Liver (tissue), 9 donors: Measurements from ENCODE around the gene ZNF274. TPM values are rescaled to one million over a fixed set of nuclear protein-coding genes. Genes with fewer than 3 reads are reported as not detected.

Experiments
- DNase-seq: peaks from one replicate; pipeline ENCODE4 v3.0.0-alpha.2; 2017; ENCODE audit warnings: low spot score
- H3K27ac ChIP-seq, 2 donors: one replicate each; pipeline ENCODE4 v1.7.0; 2013; ENCODE audit warnings: inconsistent platforms in 2 of 2, low read length in 2 of 2, control low read depth in 1 of 2, low read depth in 1 of 2, mild to moderate bottlenecking in 1 of 2
- H3K27me3 ChIP-seq, 4 donors: one replicate each; pipeline versions ENCODE4 v1.6.1 to v1.7.0; 2013; ENCODE audit warnings: low read length in 3 of 4, inconsistent platforms in 1 of 4, mild to moderate bottlenecking in 1 of 4, moderate library complexity in 1 of 4; ENCODE audit not compliant: control insufficient read depth in 4 of 4, insufficient read depth in 4 of 4
- H3K36me3 ChIP-seq, 4 donors: one replicate each; pipeline versions ENCODE4 v1.6.1 to v1.7.0; 2013; ENCODE audit warnings: low read length in 3 of 4, mild to moderate bottlenecking in 3 of 4, low read depth in 1 of 4, moderate library complexity in 1 of 4; ENCODE audit not compliant: control insufficient read depth in 4 of 4, insufficient read depth in 3 of 4
- H3K4me1 ChIP-seq, 4 donors: one replicate each; pipeline versions ENCODE4 v1.6.1 to v1.7.0; 2013; ENCODE audit warnings: low read length in 3 of 4, mild to moderate bottlenecking in 3 of 4, moderate library complexity in 1 of 4; ENCODE audit not compliant: control insufficient read depth in 4 of 4, insufficient read depth in 4 of 4
- H3K4me3 ChIP-seq, 3 donors: one replicate each; pipeline versions ENCODE4 v1.6.1 to v1.7.0; 2013; ENCODE audit warnings: low read length in 3 of 3, control low read depth in 1 of 3, low read depth in 1 of 3, mild to moderate bottlenecking in 1 of 3
- H3K9ac ChIP-seq, 2 donors: one replicate each; pipeline ENCODE4 v1.7.0; 2013; ENCODE audit warnings: low read length in 2 of 2, mild to moderate bottlenecking in 2 of 2, moderate library complexity in 2 of 2, control low read depth in 1 of 2, low read depth in 1 of 2
- H3K9me3 ChIP-seq, 4 donors: one replicate each; pipeline versions ENCODE4 v1.6.1 to v1.7.0; 2013; ENCODE audit warnings: low read length in 3 of 4; ENCODE audit not compliant: control insufficient read depth in 4 of 4
- ATF3 ChIP-seq: IDR thresholded peaks from 2 replicates; pipeline ENCODE4 v1.6.1; 2016; ENCODE audit warnings: antibody characterized with exemption
- CTCF ChIP-seq: fragments of 150-350 bp; IDR thresholded peaks from 2 replicates; pipeline ENCODE4 v1.5.1; 2017; ENCODE audit warnings: improper control_type of control experiment, low read depth, low read length; ENCODE audit not compliant: missing input control
- FOXA1 ChIP-seq: IDR thresholded peaks from 2 replicates; pipeline ENCODE4 v1.6.1; 2016; ENCODE audit warnings: antibody characterized with exemption
- FOXA2 ChIP-seq: IDR thresholded peaks from 2 replicates; pipeline ENCODE4 v1.6.1; 2016; ENCODE audit warnings: antibody characterized with exemption
- GABPA ChIP-seq, 2 donors: IDR thresholded peaks in 1 of 2; conservative IDR thresholded peaks in 1 of 2; 2 replicates each; pipeline ENCODE4 v1.6.1; 2016; ENCODE audit warnings: antibody characterized with exemption in 2 of 2, mild to moderate bottlenecking in 1 of 2, moderate library complexity in 1 of 2
- HNF4A ChIP-seq, 2 donors: conservative IDR thresholded peaks; 2 replicates each; pipeline ENCODE4 v1.6.1; 2016; ENCODE audit warnings: antibody characterized with exemption in 2 of 2, mild to moderate bottlenecking in 2 of 2
- HNF4G ChIP-seq: IDR thresholded peaks from 2 replicates; pipeline ENCODE4 v1.6.1; 2016; ENCODE audit warnings: antibody characterized with exemption
- MAX ChIP-seq: IDR thresholded peaks from 2 replicates; pipeline ENCODE4 v1.6.1; 2016; ENCODE audit warnings: antibody characterized with exemption
- NR2F2 ChIP-seq: IDR thresholded peaks from 2 replicates; pipeline ENCODE4 v1.6.1; 2016; ENCODE audit warnings: antibody characterized with exemption
- RAD21 ChIP-seq, 2 donors: IDR thresholded peaks; 2 replicates each; pipeline ENCODE4 v1.6.1; 2016; ENCODE audit warnings: antibody characterized with exemption in 2 of 2, mild to moderate bottlenecking in 2 of 2
- REST ChIP-seq: IDR thresholded peaks from 2 replicates; pipeline ENCODE4 v1.6.1; 2016; ENCODE audit warnings: antibody characterized with exemption, mild to moderate bottlenecking
- RXRA ChIP-seq, 2 donors: IDR thresholded peaks; 2 replicates each; pipeline ENCODE4 v1.6.1; 2017 to 2018; ENCODE audit warnings: antibody characterized with exemption in 2 of 2, mild to moderate bottlenecking in 1 of 2
- TAF1 ChIP-seq: conservative IDR thresholded peaks from 2 replicates; pipeline ENCODE4 v1.6.1; 2016; ENCODE audit warnings: antibody characterized with exemption, mild to moderate bottlenecking
- YY1 ChIP-seq: IDR thresholded peaks from 2 replicates; pipeline ENCODE4 v1.6.1; 2016; ENCODE audit warnings: antibody characterized with exemption, mild to moderate bottlenecking
- WGBS: extraction: QIAGEN DNeasy Blood & Tissue Kit; methylation state at CpG from one replicate; pipeline ENCODE4 v1.1.7; 2013; 5-methylcytosine and 5-hydroxymethylcytosine counted together
- polyA plus RNA-seq, 2 donors: library from polyadenylated mRNA; stranded (reverse) in 1 of 2; unstranded in 1 of 2; fragments of 200-250 nt in 1 of 2; fragments of >200 nt in 1 of 2; fragmentation: Nextera tagmentation in 1 of 2; extraction: Ambion mirVana in 1 of 2; gene quantifications; one replicate each; pipeline versions ENCODE4 v1.2.1 to v1.2.3, GENCODE V29; 2013 to 2015
- total RNA-seq, 2 donors: library from RNA; depleted of rRNA; stranded (reverse); fragments of >200 nt; gene quantifications; one replicate each; pipeline ENCODE4 v1.2.3, GENCODE V29; 2014
- TF ChIP-seq, protein P1 (sequence below): IDR thresholded peaks from 2 replicates; pipeline ENCODE4 v1.6.1; 2016; ENCODE audit warnings: antibody characterized with exemption
- donor health status: healthy.
- donor health status: healthy.
- donor health status: healthy.
- donor health status: healthy.
- donor health status: healthy.

The ZNF274 gene
- total and polyA plus RNA-seq, 4 donors, result 5.7 to 18.2 (median 11.9) TPM

DNA sequence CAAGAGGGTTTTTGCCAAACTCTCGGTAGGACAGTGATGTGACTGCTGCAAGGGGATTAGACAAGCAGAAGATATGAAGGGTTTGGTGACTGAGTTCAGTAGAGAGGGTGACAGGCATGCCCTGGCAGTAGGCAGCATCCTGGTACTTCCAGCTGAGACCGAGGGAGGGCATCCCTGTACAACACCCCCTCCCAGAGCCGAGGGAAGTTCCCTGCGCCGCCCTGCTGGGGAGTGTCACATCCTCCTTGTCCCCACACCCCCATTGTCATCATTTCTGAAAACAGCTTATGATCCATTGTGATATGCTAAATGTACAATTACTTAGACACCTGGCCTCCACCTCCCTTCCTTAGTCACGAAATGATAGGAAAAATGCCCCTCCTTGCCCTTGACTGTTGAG, 60.5 kb downstream of the ZNF274 start:
- no peaks in the 10 kb centered on the region for H3K27me3 ChIP-seq
- 98% methylated on average over 6 of the region's 6 CpGs for WGBS
- no peaks in the 10 kb centered on the region for H3K4me1 ChIP-seq
- TF ChIP-seq FOXA2, result no peak
- no peak for TF ChIP-seq GABPA (IDR thresholded peaks at IDR 0.05 in 1 of 2, conservative IDR thresholded peaks at IDR 0.05 in 1 of 2)
- TF ChIP-seq TAF1, result no peak
- H3K4me3 ChIP-seq, result peak overlapping the region in 2 of 3 donors; percentile 27 to 53
- H3K9me3 ChIP-seq, result peaks cover 56 to 80% (median 62%) of the 10 kb centered on the region in 4 donors
- no peak overlapping the region for H3K27ac ChIP-seq
- H3K36me3 ChIP-seq, result peaks cover 35 to 60% (median 42%) of the 10 kb centered on the region in 4 donors
- no peak for DNase-seq
- H3K9ac ChIP-seq, result no peak overlapping the region

- DNase-seq, result no peak
- TF ChIP-seq YY1 (no peak), REST (no peak), RXRA (IDR thresholded peaks at IDR 0.05) (no peak), FOXA1 (no peak), CTCF (no peak), ATF3 (no peak), HNF4G (no peak), HNF4A (conservative IDR thresholded peaks at IDR 0.05) (no peak), TAF1 (no peak), NR2F2 (no peak), RAD21 (IDR thresholded peaks at IDR 0.05) (no peak), MAX (no peak)
- TF ChIP-seq, protein P1, sequence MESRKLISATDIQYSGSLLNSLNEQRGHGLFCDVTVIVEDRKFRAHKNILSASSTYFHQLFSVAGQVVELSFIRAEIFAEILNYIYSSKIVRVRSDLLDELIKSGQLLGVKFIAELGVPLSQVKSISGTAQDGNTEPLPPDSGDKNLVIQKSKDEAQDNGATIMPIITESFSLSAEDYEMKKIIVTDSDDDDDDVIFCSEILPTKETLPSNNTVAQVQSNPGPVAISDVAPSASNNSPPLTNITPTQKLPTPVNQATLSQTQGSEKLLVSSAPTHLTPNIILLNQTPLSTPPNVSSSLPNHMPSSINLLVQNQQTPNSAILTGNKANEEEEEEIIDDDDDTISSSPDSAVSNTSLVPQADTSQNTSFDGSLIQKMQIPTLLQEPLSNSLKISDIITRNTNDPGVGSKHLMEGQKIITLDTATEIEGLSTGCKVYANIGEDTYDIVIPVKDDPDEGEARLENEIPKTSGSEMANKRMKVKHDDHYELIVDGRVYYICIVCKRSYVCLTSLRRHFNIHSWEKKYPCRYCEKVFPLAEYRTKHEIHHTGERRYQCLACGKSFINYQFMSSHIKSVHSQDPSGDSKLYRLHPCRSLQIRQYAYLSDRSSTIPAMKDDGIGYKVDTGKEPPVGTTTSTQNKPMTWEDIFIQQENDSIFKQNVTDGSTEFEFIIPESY, result no peak
- Histone ChIP-seq H3K9me3 (peaks cover 60 to 86% (median 67%) of the 10 kb centered on the region in 4 donors), H3K4me1 (no peaks in the 10 kb centered on the region), H3K9ac (no peak overlapping the region), H3K4me3 (peak overlapping the region in 2 of 3 donors; percentile 51 to 57), H3K36me3 (peaks cover 32 to 83% (median 62%) of the 10 kb centered on the region in 4 donors), H3K27ac (no peak overlapping the region), H3K27me3 (no peaks in the 10 kb centered on the region)
- WGBS, result over 99% methylated on average over 3 of the region's 3 CpGs
Measured at GRCh38 chr19:58248886-58249285, 66.0 kb downstream of the ZNF274 start.
